Duodenal mucosa (tissue), 2 donors: ENCODE measurements around the gene DOCK2.
"Not testable (repeated sequence)": the region's sequence is repeated elsewhere in the genome, so short reads cannot be mapped to it uniquely, and the experiment has no call there.

Source experiments
- H3K27ac ChIP-seq: one replicate; pipeline ENCODE4 v1.7.0; 2013; ENCODE audit warnings: low read depth, low read length
- H3K27me3 ChIP-seq, 2 donors: one replicate each; pipeline ENCODE4 v1.7.0; 2013; ENCODE audit warnings: low read length in 2 of 2, control low read depth in 1 of 2; ENCODE audit not compliant: insufficient read depth in 2 of 2, control insufficient read depth in 1 of 2
- H3K36me3 ChIP-seq, 2 donors: one replicate each; pipeline ENCODE4 v1.7.0; 2013; ENCODE audit warnings: low read length in 2 of 2, control low read depth in 1 of 2; ENCODE audit not compliant: insufficient read depth in 2 of 2, control insufficient read depth in 1 of 2
- H3K4me1 ChIP-seq, 2 donors: one replicate each; pipeline ENCODE4 v1.7.0; 2013; ENCODE audit warnings: low read length in 2 of 2, control low read depth in 1 of 2; ENCODE audit not compliant: insufficient read depth in 2 of 2, control insufficient read depth in 1 of 2
- H3K4me3 ChIP-seq, 2 donors: one replicate each; pipeline ENCODE4 v1.7.0; 2013; ENCODE audit warnings: low read length in 2 of 2, low read depth in 1 of 2
- H3K9ac ChIP-seq, 2 donors: one replicate each; pipeline ENCODE4 v1.7.0; 2013; ENCODE audit warnings: low read length in 2 of 2, low read depth in 1 of 2
- H3K9me3 ChIP-seq, 2 donors: one replicate each; pipeline ENCODE4 v1.7.0; 2013; ENCODE audit warnings: low read length in 2 of 2, control low read depth in 1 of 2; ENCODE audit not compliant: control insufficient read depth in 1 of 2

DOCK2 gene

GRCh38 chr5:169805937-169806700 lies 169.0 kb downstream of the DOCK2 start:
- Histone ChIP-seq H3K27me3 (no peaks in the 10 kb centered on the region), H3K9ac (no peak overlapping the region), H3K9me3 (no peaks in the 10 kb centered on the region), H3K4me1 (no peaks in the 10 kb centered on the region), H3K36me3 (peaks cover 0 to 4% of the 10 kb centered on the region in 2 donors), H3K27ac (no peak overlapping the region), H3K4me3 (no peak overlapping the region)

- Histone ChIP-seq H3K27ac (no peak overlapping the region), H3K9ac (no peak overlapping the region), H3K4me3 (no peak overlapping the region), H3K9me3 (no peaks in the 10 kb centered on the region), H3K36me3 (peaks cover 0 to 1% of the 10 kb centered on the region in 2 donors), H3K4me1 (no peaks in the 10 kb centered on the region), H3K27me3 (no peaks in the 10 kb centered on the region)
Measured at GRCh38 chr5:169808118-169808581, 171.1 kb downstream of the DOCK2 start.

- H3K4me3 ChIP-seq, H3K4me1 ChIP-seq, H3K9me3 ChIP-seq, H3K27me3 ChIP-seq, H3K27ac ChIP-seq, H3K36me3 ChIP-seq, H3K9ac ChIP-seq: not testable (repeated sequence)
Measured at GRCh38 chr5:169808880-169809279, 171.8 kb downstream of the DOCK2 start.

- no peak overlapping the region for H3K4me3 ChIP-seq
- H3K9ac ChIP-seq = no peak overlapping the region
- H3K4me1 ChIP-seq = no peaks in the 10 kb centered on the region
- no peaks in the 10 kb centered on the region for H3K27me3 ChIP-seq
- H3K27ac ChIP-seq = no peak overlapping the region
- H3K9me3 ChIP-seq = no peaks in the 10 kb centered on the region
- no peaks in the 10 kb centered on the region for H3K36me3 ChIP-seq
Measured at GRCh38 chr5:169809281-169809680, 172.2 kb downstream of the DOCK2 start.

GRCh38 chr5:169810524-169810923 lies 173.4 kb downstream of the DOCK2 start:
- Histone ChIP-seq H3K9ac (no peak overlapping the region), H3K9me3 (no peaks in the 10 kb centered on the region), H3K36me3 (no peaks in the 10 kb centered on the region), H3K4me1 (no peaks in the 10 kb centered on the region), H3K4me3 (no peak overlapping the region), H3K27me3 (no peaks in the 10 kb centered on the region), H3K27ac (no peak overlapping the region)

GRCh38 chr5:169811023-169811422 lies 173.9 kb downstream of the DOCK2 start:
- no peaks in the 10 kb centered on the region for H3K4me1 ChIP-seq
- no peak overlapping the region for H3K27ac ChIP-seq
- H3K36me3 ChIP-seq = no peaks in the 10 kb centered on the region
- no peaks in the 10 kb centered on the region for H3K27me3 ChIP-seq
- no peaks in the 10 kb centered on the region for H3K9me3 ChIP-seq
- H3K9ac ChIP-seq = no peak overlapping the region
- H3K4me3 ChIP-seq = no peak overlapping the region

- Histone ChIP-seq H3K36me3 (no peaks in the 10 kb centered on the region), H3K4me1 (no peaks in the 10 kb centered on the region), H3K4me3 (no peak overlapping the region), H3K27me3 (no peaks in the 10 kb centered on the region), H3K9me3 (no peaks in the 10 kb centered on the region), H3K9ac (no peak overlapping the region), H3K27ac (no peak overlapping the region)
Measured at GRCh38 chr5:169811680-169812079, 174.6 kb downstream of the DOCK2 start.

- no peaks in the 10 kb centered on the region for H3K9me3 ChIP-seq
- H3K27me3 ChIP-seq = no peaks in the 10 kb centered on the region
- H3K9ac ChIP-seq = no peak overlapping the region
- no peak overlapping the region for H3K4me3 ChIP-seq
- no peaks in the 10 kb centered on the region for H3K4me1 ChIP-seq
- H3K36me3 ChIP-seq = no peaks in the 10 kb centered on the region
- no peak overlapping the region for H3K27ac ChIP-seq
Measured at GRCh38 chr5:169812786-169813185, 175.7 kb downstream of the DOCK2 start.

GRCh38 chr5:169814045-169814444 lies 177.0 kb downstream of the DOCK2 start:
- Histone ChIP-seq H3K27me3 (no peaks in the 10 kb centered on the region), H3K4me1 (no peaks in the 10 kb centered on the region), H3K27ac (no peak overlapping the region), H3K9ac (no peak overlapping the region), H3K9me3 (no peaks in the 10 kb centered on the region), H3K36me3 (peaks cover 0 to 2% of the 10 kb centered on the region in 2 donors), H3K4me3 (no peak overlapping the region)

- Histone ChIP-seq H3K4me3 (no peak overlapping the region), H3K36me3 (peaks cover 0 to 5% of the 10 kb centered on the region in 2 donors), H3K9me3 (no peaks in the 10 kb centered on the region), H3K27me3 (no peaks in the 10 kb centered on the region), H3K27ac (no peak overlapping the region), H3K4me1 (no peaks in the 10 kb centered on the region), H3K9ac (no peak overlapping the region)
Measured at GRCh38 chr5:169814522-169814921, 177.4 kb downstream of the DOCK2 start.
